ENCODE measurements around the gene SLC39A10.
"Not testable (repeated sequence)": the region's sequence is repeated elsewhere in the genome, so short reads cannot be mapped to it uniquely, and the experiment has no call there.

Gene SLC39A10

DNA sequence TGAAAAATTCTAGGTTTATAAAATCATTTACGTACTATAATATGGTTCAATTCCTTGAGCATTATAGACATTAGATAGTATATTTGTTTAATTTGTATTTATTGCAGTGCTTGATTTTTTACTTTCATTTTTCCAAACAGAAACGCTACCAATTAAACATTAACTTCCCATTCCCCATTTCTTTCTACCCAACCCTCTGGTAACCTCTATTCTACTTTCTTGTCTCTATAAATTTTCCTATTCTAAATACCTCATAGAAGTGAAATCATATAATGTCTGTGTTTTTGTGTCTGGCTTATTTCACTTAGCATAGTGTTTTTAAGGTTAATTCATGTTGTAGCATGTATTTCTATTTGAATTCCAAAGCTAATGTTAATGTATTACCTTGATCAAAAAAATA lies 11.6 kb upstream of the SLC39A10 start:
- Histone ChIP-seq H3K36me3 (replicated peaks; ENCODE audit: low read depth, low read length) (no peaks in the 10 kb centered on the region), H3K27ac (ENCODE audit: low read length) (no peak overlapping the region), H3K4me2 (ENCODE audit: low read length) (no peak overlapping the region), H3K27me3 (ENCODE audit: low read depth, low read length) (no peaks in the 10 kb centered on the region), H3K4me1 (ENCODE audit: low read length) (peaks cover 39% of the 10 kb centered on the region), H3K9ac (ENCODE audit: low read length) (no peak overlapping the region), H3K4me3 (ENCODE audit: low read length) (no peak overlapping the region), H3K79me2 (ENCODE audit: low read length) (no peaks in the 10 kb centered on the region), H3K9me3 (ENCODE audit: insufficient read depth, low read length) (no peaks in the 10 kb centered on the region), H4K20me1 (ENCODE audit: insufficient read depth, low read length) (no peaks in the 10 kb centered on the region), H2AFZ (ENCODE audit: low read depth, low read length) (no peak overlapping the region)
- TF ChIP-seq, protein P1, sequence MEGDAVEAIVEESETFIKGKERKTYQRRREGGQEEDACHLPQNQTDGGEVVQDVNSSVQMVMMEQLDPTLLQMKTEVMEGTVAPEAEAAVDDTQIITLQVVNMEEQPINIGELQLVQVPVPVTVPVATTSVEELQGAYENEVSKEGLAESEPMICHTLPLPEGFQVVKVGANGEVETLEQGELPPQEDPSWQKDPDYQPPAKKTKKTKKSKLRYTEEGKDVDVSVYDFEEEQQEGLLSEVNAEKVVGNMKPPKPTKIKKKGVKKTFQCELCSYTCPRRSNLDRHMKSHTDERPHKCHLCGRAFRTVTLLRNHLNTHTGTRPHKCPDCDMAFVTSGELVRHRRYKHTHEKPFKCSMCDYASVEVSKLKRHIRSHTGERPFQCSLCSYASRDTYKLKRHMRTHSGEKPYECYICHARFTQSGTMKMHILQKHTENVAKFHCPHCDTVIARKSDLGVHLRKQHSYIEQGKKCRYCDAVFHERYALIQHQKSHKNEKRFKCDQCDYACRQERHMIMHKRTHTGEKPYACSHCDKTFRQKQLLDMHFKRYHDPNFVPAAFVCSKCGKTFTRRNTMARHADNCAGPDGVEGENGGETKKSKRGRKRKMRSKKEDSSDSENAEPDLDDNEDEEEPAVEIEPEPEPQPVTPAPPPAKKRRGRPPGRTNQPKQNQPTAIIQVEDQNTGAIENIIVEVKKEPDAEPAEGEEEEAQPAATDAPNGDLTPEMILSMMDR (IDR thresholded peaks at IDR 0.05; ENCODE audit: low read depth, low read length) = no peak
- TF ChIP-seq EZH2phosphoT487 (IDR thresholded peaks at IDR 0.05; ENCODE audit: low read depth) = no peak

DNA sequence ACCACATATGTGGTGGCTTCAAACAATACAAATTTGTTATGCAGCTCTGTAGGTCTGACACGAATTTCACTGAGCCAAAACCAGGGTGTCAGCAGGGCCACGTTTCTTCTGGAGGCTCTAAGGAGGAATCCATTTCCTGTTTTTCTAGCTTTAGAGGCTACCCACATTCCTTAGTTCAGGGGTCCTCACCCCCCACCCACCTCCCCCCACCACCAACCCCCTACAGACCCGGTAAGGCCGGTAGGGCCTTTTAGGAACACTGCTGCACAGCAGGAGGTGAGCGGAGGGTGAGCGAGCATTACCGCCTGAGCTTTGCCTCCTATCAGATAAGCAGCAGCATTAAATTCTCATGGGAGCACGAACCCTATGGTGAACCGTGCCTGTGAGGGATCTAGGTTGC lies 10.6 kb upstream of the SLC39A10 start:
- Histone ChIP-seq H4K20me1 (ENCODE audit: insufficient read depth, low read length) (no peaks in the 10 kb centered on the region), H3K4me2 (ENCODE audit: low read length) (peak overlapping the region; percentile 46), H3K36me3 (replicated peaks; ENCODE audit: low read depth, low read length) (no peaks in the 10 kb centered on the region), H3K79me2 (ENCODE audit: low read length) (no peaks in the 10 kb centered on the region), H3K27me3 (ENCODE audit: low read depth, low read length) (no peaks in the 10 kb centered on the region), H3K4me1 (ENCODE audit: low read length) (peaks cover 49% of the 10 kb centered on the region), H3K27ac (ENCODE audit: low read length) (no peak overlapping the region), H3K4me3 (ENCODE audit: low read length) (no peak overlapping the region), H3K9me3 (ENCODE audit: insufficient read depth, low read length) (no peaks in the 10 kb centered on the region), H3K9ac (ENCODE audit: low read length) (no peak overlapping the region), H2AFZ (ENCODE audit: low read depth, low read length) (peak overlapping the region; percentile 52; the same call in 1 of the 2 replicates)
- no peak for TF ChIP-seq EZH2phosphoT487 (IDR thresholded peaks at IDR 0.05; ENCODE audit: low read depth)
- TF ChIP-seq, protein P1 (IDR thresholded peaks at IDR 0.05; ENCODE audit: low read depth, low read length) = no peak

DNA sequence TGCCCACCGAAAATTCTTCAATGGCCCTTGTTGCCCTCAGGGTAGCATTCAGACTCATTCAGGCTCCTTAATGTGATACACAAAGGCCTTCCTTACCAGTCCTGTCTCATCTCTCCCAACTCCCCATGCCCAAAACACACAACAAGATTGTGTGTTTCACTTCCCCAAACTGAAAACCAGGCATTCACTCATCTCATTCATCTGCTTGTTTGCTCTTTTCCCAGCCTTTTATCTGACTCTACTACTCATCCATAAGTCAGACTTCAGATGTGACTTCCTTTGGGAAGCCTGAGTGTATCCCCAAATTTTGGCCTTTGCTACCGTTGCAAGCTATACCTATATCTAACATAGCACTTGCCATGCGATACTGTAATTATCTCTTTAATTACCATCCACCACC lies 9.7 kb upstream of the SLC39A10 start:
- Histone ChIP-seq H3K27me3 (ENCODE audit: low read depth, low read length) (no peaks in the 10 kb centered on the region), H4K20me1 (ENCODE audit: insufficient read depth, low read length) (no peaks in the 10 kb centered on the region), H3K36me3 (replicated peaks; ENCODE audit: low read depth, low read length) (no peaks in the 10 kb centered on the region), H3K79me2 (ENCODE audit: low read length) (no peaks in the 10 kb centered on the region), H2AFZ (ENCODE audit: low read depth, low read length) (peak overlapping the region; percentile 52; the same call in 1 of the 2 replicates), H3K4me3 (ENCODE audit: low read length) (no peak overlapping the region), H3K9ac (ENCODE audit: low read length) (no peak overlapping the region), H3K9me3 (ENCODE audit: insufficient read depth, low read length) (no peaks in the 10 kb centered on the region), H3K4me2 (ENCODE audit: low read length) (peak overlapping the region; percentile 46), H3K4me1 (ENCODE audit: low read length) (peaks cover 49% of the 10 kb centered on the region), H3K27ac (ENCODE audit: low read length) (no peak overlapping the region)
- TF ChIP-seq, protein P1 (IDR thresholded peaks at IDR 0.05; ENCODE audit: low read depth, low read length) = no peak
- TF ChIP-seq EZH2phosphoT487 (IDR thresholded peaks at IDR 0.05; ENCODE audit: low read depth) = no peak

DNA sequence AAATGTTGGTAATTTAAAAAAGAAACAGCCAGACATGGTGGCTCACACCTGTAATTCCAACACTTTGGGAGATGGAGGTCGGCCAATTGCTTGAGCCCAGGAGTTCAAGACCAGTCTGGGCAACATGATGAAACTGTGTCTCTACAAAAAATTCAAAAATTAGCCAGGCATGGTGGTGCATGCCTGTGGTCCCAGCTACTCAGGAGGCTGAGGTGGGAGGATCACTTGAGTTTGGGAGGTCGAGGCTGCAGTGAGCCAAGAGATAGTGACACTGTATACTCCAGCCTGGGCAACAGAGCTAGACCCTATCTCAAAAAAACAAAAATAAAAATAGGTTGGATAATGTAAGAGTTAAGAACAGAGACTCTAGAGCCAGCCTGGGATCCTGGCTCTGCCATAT lies 8.7 kb upstream of the SLC39A10 start:
- H3K27me3 ChIP-seq (ENCODE audit: low read depth, low read length); H4K20me1 ChIP-seq (ENCODE audit: insufficient read depth, low read length); H3K9me3 ChIP-seq (ENCODE audit: insufficient read depth, low read length); H3K79me2 ChIP-seq (ENCODE audit: low read length); H3K9ac ChIP-seq (ENCODE audit: low read length); H3K36me3 ChIP-seq (replicated peaks; ENCODE audit: low read depth, low read length): not testable (repeated sequence)
- peak overlapping the region; percentile 61; the same call in 1 of the 2 replicates for H2AFZ ChIP-seq (ENCODE audit: low read depth, low read length)
- H3K27ac ChIP-seq (ENCODE audit: low read length) = peak overlapping the region; percentile 98
- H3K4me3 ChIP-seq (ENCODE audit: low read length) = peak overlapping the region; percentile 63
- peaks cover 49% of the 10 kb centered on the region for H3K4me1 ChIP-seq (ENCODE audit: low read length)
- H3K4me2 ChIP-seq (ENCODE audit: low read length) = peak overlapping the region; percentile 82

DNA sequence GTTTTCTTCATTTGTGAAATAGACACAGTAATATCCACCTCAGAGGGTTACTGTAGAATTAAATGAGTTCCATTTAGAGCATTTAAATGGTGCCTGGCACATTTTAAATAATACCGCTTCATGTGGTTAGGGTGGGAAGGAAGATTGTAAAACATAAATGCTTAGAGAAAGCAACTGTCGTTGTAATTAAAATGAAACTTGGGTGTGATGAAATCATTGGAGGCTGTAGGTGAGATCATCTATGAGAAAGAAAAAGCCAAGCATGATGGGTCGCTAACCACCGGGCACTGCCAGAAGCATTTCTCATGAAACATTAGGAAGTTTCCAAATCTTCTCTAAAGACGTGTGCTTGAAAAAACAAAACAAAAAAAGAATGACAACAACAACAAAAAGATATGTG lies 8.2 kb upstream of the SLC39A10 start:
- no peaks in the 10 kb centered on the region for H3K79me2 ChIP-seq (ENCODE audit: low read length)
- H3K4me3 ChIP-seq (ENCODE audit: low read length) = peak overlapping the region; percentile 63
- H2AFZ ChIP-seq (ENCODE audit: low read depth, low read length) = peak overlapping the region; percentile 61
- peak overlapping the region; percentile 98 for H3K27ac ChIP-seq (ENCODE audit: low read length)
- no peaks in the 10 kb centered on the region for H3K9me3 ChIP-seq (ENCODE audit: insufficient read depth, low read length)
- H4K20me1 ChIP-seq (ENCODE audit: insufficient read depth, low read length) = no peaks in the 10 kb centered on the region
- peak overlapping the region; percentile 82 for H3K4me2 ChIP-seq (ENCODE audit: low read length)
- H3K27me3 ChIP-seq (ENCODE audit: low read depth, low read length) = no peaks in the 10 kb centered on the region
- peak overlapping the region; percentile 70 for H3K9ac ChIP-seq (ENCODE audit: low read length)
- TF ChIP-seq, protein P1 (IDR thresholded peaks at IDR 0.05; ENCODE audit: low read depth, low read length) = no peak
- no peak for TF ChIP-seq EZH2phosphoT487 (IDR thresholded peaks at IDR 0.05; ENCODE audit: low read depth)
- H3K4me1 ChIP-seq (ENCODE audit: low read length) = peaks cover 49% of the 10 kb centered on the region
- no peaks in the 10 kb centered on the region for H3K36me3 ChIP-seq (replicated peaks; ENCODE audit: low read depth, low read length)

All from OCI-LY3 (cell line).